GM19372 (cell line): ENCODE measurements around the gene SLIT3.

ENCODE experiments used
- ATAC-seq: cut with Tn5 transposase; IDR thresholded peaks from one replicate; pipeline ENCODE4 v1.9.1; 2021; ENCODE audit warnings: mild to moderate bottlenecking, low read depth, moderate library complexity; ENCODE audit not compliant: unreplicated experiment

Gene SLIT3

DNA sequence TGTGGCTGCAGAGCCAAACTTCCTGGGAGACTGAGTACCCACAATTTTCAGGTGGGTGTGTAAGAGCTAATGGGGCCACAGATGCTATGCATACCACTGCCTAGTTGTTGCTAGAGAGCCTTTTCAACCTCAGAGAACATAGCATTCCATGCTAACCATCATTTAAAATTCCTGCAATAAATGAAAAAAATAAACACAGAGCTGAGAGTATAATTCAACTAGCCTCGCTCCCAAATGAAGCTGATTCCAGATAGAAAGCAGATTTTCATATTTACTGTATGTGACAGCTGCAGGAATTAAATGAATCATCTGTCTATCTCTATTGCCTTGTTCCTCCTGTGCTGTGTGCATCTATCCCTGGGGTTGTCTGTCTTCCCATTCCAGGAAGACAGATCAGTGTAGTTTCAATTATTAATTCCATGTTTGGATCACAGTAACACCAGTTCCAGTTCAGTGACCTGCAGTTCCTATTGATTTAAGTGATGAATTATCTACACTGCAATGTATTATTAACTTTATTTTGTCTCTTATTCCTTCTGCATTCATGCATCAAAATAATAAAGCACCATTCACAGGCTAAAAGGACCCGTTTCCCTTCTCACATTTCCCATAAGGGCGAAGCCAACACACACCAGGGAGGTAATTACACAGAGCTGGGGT lies 324.5 kb downstream of the SLIT3 start:
- no peak for ATAC-seq

DNA sequence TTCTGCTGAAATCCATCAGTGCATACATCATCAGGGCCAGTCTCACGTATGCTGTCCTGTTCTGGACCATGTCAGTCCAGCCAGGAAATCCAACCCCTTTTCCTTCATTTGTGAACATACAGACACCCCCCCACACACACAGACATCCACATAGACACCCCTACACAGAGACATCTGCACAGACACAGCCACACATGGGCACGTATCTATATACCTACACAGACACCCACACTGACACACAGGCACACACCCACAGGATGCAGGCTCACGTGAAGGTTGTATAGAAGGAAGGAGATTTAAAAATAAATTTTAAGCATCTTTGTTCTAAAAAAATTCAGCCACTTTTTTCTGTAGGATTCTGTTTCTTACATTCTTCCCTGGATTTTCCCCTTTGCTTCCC lies 325.6 kb downstream of the SLIT3 start:
- ATAC-seq = no peak

DNA sequence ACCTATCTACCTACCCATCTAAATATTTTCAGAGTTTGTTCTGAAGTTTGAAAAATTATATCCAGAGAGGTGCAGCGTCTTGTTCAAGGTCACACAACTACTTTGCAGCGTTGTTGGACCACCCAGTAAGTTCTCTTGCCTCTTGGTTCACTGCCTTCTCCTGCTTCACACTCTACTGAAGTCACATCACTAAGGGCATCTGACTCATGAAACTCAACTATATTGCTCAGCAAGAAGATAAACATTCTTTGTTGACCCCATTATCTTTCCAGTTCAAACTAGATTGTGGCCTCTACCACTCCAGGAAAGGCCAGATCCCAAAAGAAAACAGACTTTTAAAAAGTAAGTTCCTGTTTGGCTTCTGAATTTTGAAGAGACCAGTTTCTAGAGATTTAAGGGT lies 326.9 kb downstream of the SLIT3 start:
- ATAC-seq = no peak

DNA sequence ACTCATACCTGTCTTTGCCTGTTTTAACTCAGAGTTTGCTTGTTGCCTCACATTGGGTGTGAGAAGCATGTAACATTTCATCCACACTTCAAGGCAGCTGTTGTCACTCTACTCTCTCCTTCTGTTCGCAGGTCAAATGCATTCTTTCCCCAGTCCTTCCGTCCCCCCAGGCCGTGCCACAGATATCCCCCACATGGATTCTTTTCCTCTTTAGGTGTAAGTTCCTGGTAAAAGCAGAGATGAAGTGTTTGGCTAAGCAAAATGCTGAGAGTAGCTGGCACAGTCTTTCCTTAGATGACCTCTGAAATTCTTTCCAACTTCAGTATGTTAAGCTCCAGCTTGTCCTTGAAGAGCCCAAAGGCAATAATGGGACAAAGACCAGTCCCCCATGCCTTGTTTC lies 328.2 kb downstream of the SLIT3 start:
- ATAC-seq = no peak

DNA sequence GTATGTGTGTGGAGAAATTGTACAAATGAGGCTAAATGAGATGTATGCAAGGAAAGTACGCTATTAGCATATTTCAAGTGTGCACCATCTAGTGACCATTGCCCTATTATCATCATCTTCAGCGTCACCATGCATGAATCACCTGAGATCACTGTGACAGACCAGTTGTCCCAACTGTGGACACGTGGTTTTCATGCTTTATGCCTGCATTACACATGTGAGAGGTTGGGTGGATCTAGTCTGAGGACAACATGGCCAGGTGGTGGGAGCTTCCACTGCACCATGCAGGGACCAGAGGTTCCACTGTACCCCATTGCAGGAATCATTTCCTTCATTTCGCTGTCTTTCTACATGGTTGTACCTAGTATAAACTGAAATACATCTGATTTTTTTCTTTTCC lies 329.8 kb downstream of the SLIT3 start:
- ATAC-seq = no peak

DNA sequence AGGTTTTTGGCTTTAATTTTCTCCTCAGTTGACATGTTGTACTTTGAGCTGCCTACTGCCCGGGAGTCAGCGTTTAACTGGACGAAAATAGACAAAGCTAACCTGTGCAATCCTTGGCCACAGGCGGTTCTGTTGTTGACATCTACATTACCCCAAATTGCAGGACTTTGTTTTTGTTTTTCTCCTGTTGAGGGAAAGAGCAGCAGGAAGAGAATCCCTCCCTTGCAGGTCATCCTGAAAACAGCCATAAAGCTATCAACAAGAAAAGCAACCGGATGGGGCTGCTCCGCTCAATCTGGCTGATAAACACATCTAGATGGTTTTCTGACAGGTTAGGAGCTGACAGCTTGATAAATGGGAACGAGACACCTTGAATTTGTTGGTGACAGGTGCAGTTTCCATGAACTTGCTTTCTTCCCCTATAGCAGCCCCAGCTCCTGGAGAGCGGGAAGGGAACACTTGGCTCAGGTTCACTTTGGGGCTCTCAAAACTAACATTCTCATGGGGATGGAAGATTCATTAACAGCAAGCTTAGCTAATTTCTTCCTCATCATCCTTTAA lies 331.5 kb downstream of the SLIT3 start:
- ATAC-seq = no peak

DNA sequence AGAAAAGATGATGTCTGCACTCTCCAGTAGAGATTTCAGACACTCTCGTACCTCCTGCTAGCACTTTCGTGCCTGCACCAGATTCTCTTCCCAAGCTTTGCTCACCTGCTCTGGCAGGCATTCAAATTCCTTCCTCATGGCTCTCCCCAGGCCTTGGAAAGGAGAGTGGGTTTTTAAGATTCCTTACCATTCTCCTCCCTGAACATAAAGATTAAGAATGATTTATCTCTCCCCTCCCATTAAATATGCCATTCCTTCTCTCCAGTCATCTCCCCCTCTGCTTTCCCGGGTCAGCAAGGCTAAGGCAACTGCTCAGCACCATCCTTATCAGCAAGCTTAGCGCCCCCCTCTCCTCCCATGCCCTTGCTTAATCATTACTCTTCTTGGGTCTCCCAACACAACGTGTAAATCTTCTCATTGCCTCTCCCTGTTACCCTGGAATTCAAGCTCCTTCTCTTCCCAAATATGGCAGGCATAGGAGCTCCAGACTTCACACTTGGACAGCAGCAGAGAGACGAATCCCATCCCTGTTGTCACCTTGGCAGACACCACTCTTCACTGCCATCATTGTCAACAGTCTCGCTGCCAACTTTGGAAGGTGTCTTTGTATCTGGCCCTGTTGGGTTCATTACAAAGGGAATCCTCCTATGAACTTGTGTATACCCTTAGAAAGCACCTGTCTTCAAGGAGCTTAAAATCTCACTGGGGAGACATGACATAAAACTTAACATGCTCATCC lies 332.9 kb downstream of the SLIT3 start:
- ATAC-seq = no peak

DNA sequence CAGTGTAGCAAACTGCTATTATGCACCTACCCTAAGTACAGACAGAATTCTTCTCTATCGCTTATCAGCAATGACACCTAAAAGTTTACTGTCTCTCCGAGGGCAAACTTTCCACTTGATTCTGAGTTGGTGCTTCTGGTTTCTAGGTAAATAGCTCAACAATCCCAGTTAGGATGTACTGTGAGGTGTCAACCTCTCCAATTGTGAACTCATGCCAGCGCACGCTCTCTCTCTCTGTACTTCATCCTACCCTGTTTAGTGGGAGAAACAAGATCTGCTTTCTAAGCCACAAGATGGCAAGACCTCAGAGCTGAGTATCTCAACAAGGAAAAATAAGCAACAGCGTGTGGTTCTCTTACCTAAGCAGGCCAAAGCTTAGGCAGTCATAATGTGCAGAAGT lies 335.3 kb downstream of the SLIT3 start:
- no peak for ATAC-seq

DNA sequence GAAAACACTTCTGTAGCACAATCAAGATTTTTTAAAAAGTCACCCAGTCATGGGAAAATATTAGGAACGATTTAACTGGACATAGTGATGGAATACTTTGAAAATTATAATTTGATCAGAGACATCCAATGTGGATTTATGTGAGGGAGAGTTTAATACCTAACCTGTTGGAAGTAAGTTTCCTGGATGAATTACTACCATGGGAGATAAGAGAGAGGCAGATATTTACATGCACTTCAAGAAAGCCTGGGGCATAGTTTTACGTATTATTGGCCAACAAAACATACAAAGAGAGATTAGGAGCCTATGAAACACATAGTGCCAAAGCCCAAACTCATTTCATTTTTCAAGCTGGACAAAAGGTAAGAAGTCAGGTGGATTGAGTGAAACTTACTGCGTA lies 336.8 kb downstream of the SLIT3 start:
- no peak for ATAC-seq

DNA sequence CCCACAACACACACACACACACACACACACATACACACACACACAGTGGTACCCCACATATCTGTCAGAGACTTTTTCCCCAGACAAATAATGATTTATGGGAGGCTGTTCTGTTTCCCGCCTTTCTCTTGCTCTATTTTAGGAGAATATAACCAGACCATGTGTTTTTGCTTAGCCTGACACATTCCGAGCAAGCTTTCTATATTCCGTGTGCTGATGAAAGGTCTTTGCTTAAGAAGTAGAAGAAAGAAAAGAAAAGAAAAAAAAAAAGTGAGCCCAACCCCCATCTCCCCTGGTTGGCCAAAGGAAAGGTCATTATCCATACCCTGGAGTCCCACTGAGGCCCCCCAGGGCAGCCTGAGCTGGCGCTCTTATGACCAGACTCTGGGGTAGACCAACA lies 338.6 kb downstream of the SLIT3 start:
- no peak for ATAC-seq

DNA sequence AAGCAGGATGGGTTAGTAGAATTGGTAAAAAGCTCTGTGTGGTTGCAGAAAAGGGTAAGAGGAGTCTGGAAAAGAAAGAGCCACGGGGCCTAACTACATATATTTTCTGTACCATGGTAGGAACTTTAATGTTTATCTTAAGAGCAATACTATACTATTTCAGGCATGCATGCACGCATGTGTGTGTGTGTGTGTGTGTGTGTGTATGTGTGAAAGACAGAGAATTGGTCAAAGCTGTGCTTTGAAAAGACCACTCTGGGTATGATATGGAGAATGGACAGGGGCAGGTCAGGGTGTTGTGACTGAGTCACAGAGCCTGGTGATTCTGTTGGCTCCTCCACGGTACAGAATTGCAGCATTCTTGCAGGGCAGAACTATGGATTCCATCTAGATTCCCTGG lies 339.3 kb downstream of the SLIT3 start:
- ATAC-seq = no peak

DNA sequence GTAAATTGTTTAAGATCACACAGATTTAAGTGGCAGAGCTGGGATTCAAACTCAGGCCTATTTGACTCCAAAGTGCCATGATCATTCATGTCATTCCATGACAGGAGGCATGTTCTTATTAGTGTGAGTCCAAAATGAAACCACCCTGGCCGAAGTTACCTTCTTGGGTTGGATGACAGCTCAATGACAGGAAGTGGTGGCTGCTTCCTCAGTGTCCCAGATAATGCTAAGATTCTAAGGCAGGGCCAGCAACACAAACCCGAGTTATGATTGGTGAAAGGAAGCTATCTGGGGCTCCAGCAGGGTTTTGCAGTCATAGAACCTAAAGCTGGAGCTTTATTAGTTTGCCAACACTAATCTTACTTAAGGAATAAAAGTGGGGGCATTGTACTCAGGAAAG lies 340.4 kb downstream of the SLIT3 start:
- ATAC-seq = no peak

DNA sequence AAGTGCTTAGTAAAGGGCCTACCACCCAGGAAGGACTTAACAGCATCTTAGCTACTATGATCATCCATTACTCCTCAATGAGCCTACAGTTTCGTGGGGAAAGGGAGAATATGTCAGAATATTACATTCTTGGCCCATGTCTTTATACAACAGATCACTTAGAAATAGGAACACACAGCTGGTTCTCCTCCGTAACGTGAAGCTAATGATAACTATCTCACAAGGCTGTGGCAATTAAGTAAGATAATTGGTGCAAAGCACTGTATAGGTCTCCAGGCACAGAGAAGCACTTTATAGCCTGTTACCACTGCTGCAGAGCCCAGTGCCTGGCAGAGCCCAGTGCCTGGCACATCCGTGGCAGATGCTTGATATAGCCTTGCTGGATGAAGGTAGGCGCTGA lies 347.6 kb downstream of the SLIT3 start:
- ATAC-seq = no peak

DNA sequence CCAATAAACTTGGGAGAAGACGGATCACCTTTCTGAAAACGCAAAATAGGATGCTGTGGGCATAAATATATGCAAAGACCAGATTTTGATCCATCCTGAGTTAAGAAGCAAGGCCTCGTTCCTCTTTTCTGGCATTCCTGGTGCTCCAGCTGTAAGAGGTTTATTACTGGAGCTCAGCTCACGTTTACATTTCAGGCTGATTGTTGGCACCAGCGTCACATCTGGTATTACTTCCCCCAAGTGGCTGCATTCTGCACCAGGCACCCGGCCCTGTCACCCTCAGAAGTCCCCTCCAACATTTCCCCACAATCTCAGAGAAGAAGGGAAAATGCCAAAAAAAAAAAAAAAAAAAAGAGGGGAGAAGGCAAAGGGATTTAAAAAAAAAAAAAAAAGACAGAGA lies 348.7 kb downstream of the SLIT3 start:
- ATAC-seq = no peak

DNA sequence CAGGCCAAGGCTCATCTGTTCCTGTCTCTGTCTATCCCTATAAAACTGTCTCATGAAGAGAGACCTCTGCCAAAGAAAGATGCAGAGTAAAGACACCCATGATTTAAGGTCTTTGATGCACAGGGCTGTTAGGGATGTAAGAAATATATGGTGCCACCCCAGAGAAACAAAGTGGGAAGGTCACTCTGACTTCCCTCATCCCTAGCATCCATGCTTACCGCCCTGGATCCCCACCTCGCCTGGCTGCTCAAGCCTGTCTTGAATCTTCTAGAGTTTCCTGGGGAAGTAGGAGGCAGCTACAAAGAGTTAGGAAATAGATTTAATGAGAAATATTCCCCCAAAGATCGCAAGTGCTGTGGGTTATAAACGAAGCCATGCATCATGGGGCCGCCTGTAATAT lies 349.2 kb downstream of the SLIT3 start:
- ATAC-seq = no peak

DNA sequence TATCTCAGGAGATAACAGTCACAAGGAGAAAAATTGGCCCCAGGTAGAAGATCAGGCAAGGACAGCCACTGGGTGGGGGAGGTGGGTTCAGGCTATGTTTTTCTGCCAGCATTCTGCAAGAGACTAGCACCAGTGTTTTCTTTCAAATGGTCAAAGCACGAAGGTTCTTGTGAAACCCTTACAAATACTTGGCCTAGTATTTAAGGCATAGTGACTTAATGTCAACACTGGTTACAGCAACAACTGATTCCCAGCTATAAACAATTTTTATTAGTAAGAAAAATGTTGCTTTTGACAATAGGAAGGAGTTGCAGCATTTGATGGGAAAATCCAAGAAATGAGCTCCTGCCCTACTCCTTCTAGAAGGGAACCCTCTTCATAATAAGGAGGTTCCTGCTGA lies 349.6 kb downstream of the SLIT3 start:
- ATAC-seq = no peak

DNA sequence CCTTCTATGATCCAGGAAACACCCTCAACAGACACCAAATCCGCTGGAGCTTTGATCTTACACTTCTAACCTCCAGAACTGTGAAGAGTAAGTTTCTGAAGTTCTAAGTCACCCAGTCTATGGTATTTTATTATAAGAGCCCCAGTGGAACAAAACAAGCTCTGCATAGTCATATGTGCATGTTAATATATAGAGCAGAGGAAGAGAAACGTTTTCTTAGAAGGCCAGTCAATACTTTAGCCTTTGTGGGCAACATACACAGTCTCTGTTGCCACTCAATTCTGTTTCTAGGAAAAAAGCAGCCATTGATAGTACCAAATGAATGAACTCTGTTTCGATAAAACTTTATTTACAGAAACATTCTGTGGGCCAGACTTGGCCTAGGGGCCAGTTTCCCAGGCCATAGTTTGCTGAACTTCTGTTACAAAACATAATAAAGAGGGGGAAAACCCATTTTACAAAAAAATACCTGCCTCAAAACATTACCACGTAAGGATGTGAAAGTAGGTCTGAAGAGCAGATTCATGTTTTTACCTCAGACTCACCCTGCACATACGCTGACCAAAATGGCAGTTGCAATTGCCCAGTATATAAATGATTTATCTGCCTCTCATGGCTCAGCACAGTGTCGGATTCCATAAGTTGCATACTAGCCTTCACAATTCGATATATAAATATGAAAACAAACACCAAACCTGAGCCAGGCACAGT lies 350.5 kb downstream of the SLIT3 start:
- no peak for ATAC-seq

DNA sequence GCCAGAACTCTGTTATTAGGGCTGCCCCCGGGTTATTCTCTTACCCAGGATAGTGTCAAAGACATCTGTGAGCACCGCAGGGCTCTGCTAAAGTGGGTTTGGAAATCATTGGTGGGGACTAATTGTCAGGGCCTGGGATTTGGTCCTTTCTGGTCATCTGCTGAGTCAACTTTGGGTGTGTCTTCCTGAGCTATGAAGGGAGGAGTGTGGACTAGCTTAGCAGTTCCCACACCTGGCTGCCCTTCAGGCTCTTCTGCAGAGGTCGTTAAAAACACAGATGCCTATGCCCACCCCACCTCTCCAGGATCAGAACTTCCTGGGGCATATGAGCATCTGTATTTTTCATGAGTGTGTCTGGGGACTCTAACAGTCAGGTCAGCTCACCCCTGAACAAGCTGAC lies 352.2 kb downstream of the SLIT3 start:
- ATAC-seq = no peak

DNA sequence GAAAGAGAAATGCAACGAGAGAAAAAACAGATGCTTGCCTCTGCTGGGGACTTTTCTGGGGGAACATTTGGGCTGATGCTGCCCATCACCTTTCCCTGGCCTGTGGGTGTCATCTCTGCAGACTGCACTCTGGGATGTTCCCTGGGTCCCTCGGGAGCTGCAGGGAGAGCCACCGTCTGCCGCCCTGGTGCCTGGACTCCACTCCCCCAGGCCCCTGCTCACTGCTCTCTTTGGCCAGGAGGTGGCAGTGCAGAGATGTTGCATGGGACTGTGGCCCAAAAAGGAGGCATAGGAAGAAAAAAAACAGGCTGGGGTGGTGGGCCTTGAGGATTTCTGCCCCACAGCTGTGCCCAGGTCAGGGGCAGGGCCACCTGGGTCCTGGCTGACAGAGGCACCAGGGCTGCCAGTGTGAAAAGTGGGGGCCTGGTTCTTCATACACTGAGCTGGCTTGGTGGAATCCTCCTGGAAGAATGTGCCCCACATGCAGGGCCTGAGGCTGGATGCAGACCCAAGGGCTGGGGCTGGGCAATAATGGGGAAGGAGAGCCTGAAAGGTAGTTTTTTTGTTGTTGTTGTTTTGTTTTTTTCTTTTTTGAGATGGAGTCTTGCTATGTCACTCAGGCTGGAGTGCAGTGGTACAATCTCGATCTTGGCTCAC lies 353.6 kb downstream of the SLIT3 start:
- no peak for ATAC-seq

DNA sequence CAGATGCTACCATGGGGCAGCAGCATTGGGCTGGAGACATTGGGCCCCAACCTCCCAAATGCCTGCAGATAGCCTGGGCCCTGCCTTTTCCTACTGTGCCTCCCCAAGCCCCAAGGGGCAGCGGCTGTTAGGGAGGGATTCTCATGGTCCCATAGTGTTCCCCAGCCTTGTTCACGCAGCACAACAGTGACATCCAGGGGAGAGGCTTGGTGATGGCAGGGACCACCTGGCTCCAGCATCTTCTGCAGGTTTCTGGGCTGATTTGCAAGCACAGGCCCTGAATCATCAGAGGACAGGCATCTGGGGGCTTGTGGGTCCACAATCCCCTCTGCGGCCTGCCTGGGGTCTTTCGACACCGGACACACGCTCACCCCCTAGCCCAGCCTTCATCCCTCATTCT lies 354.6 kb downstream of the SLIT3 start:
- no peak for ATAC-seq

DNA sequence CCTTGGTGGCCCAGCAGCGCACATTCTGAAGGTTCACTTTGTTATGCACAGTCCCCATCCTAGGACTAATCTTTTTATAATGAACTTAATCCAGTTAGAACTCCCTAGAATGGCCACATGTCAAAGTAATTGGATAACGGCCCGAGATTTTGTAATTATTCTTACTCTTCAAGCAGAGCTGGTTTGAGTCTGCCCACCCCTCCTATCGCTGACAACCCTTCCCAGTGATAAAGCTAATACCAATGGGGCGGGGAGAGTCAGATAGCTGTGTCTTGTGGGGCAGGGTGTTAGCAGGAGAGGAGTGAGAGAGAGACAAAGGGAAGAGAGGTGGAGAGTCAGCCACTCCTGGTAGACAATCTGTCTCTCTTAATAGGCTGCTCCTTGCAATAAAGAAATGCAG lies 356.9 kb downstream of the SLIT3 start:
- ATAC-seq = no peak
